K562 (cell line): ENCODE results near the gene JADE2. TPM values are rescaled to one million over a fixed set of nuclear protein-coding genes. Genes with fewer than 3 reads are reported as not detected.

ENCODE experiments used
- CCAR2 ChIP-seq: fragments of 200-400 bp; formaldehyde crosslinking; IDR thresholded peaks from 2 replicates; pipeline ENCODE4 v1.6.1; 2017; ENCODE audit warnings: mild to moderate bottlenecking, low read depth, low read length
- EGR1 ChIP-seq: fragments of 450-650 bp; conservative IDR thresholded peaks from 2 replicates; pipeline ENCODE4 v1.6.1; 2017; ENCODE audit warnings: mild to moderate bottlenecking
- GABPA ChIP-seq: fragments of 200-800 bp; sonication (Bioruptor generic); conservative IDR thresholded peaks from 2 replicates; pipeline ENCODE4 v1.6.1; 2016; ENCODE audit warnings: low read depth, missing genetic modification characterization, missing compliant biosample characterization
- HNRNPLL ChIP-seq: fragments of 200-400 bp; formaldehyde crosslinking; IDR thresholded peaks from 2 replicates; pipeline ENCODE4 v1.6.1; 2017; ENCODE audit warnings: low read length, low read depth, mild to moderate bottlenecking; ENCODE audit not compliant: poor library complexity, severe bottlenecking
- KHSRP ChIP-seq: fragments of 450-650 bp; IDR thresholded peaks from 2 replicates; pipeline ENCODE4 v1.6.1; 2017
- POLR2A ChIP-seq: fragments of 450-650 bp; conservative IDR thresholded peaks from 2 replicates; pipeline ENCODE4 v1.6.1; 2016
- STAT5B ChIP-seq: fragments of 250-450 bp; sonication (Bioruptor Pico); IDR thresholded peaks from 2 replicates; pipeline ENCODE4 v1.8.0; 2021; ENCODE audit warnings: mild to moderate bottlenecking, inconsistent platforms
- TCF15 ChIP-seq: fragments of 250-450 bp; sonication (Bioruptor Pico); IDR thresholded peaks from 2 replicates; pipeline ENCODE4 v1.8.0; 2022; ENCODE audit warnings: moderate library complexity, mild to moderate bottlenecking, inconsistent platforms
- THAP12 ChIP-seq: fragments of 250-450 bp; sonication (Bioruptor Pico); IDR thresholded peaks from 2 replicates; pipeline ENCODE4 v1.9.0; 2021; ENCODE audit warnings: mild to moderate bottlenecking, inconsistent platforms
- TSC22D4 ChIP-seq: fragments of 450-650 bp; IDR thresholded peaks from 2 replicates; pipeline ENCODE4 v1.6.1; 2016; ENCODE audit warnings: missing genetic modification characterization, missing biosample characterization, control low read depth
- ZNF253 ChIP-seq: fragments of 250-450 bp; sonication (Bioruptor Pico); conservative IDR thresholded peaks from 2 replicates; pipeline ENCODE4 v1.6.1; 2021; ENCODE audit warnings: mild to moderate bottlenecking
- ZNF609 ChIP-seq: sonication (generic); formaldehyde crosslinking; IDR thresholded peaks from 2 replicates; pipeline ENCODE4 v1.8.1; 2023; ENCODE audit warnings: missing genetic modification reagents, mild to moderate bottlenecking, borderline replicate concordance
- polyA plus RNA-seq, 8 experiments: library from polyadenylated mRNA; depleted of rRNA in 4 of 8; stranded (reverse) in 5 of 8; unstranded in 3 of 8; fragments of >200 nt; fragmentation: Nextera tagmentation in 2 of 8; fragmentation: Illumina TruSeq in 1 of 8; extraction: Ambion mirVana in 2 of 8; extraction: Trizol in 1 of 8; gene quantifications; 2 replicates each; pipeline versions ENCODE4 v1.2.1 to v1.2.3, GENCODE V29; 2011 to 2014; ENCODE audit warnings: inconsistent platforms in 1 of 8, missing spikeins in 1 of 8
- total RNA-seq, 7 experiments: library from RNA; depleted of rRNA in 6 of 7; stranded (reverse); fragments of >200 nt in 6 of 7; fragmentation: Illumina TruSeq in 2 of 7; extraction: Trizol in 2 of 7; gene quantifications; 2 replicates each; pipeline versions ENCODE4 v1.2.1 to v1.2.3, GENCODE V29; 2011 to 2021; ENCODE audit warnings: low replicate concordance in 1 of 7

Gene JADE2
- total and polyA plus RNA-seq, 9 of the 15 experiments (the other 6 are each of a cell fraction or from before 2014, with no cell fraction given): 0.50 to 23.3 (median 9.1) TPM

- no peak for TF ChIP-seq ZNF609 (CRISPR knock-in tag)
- TF ChIP-seq EGR1: peak; percentile 17; the same call in 1 of the 2 replicates
- no peak for TF ChIP-seq TSC22D4 (tag)
- TF ChIP-seq KHSRP: no peak
- TF ChIP-seq HNRNPLL: peak; percentile 4
- TF ChIP-seq ZNF253: no peak
- TF ChIP-seq STAT5B (CRISPR knock-in tag): no peak
- TF ChIP-seq CCAR2: no peak
- peak; percentile 22; the same call in 1 of the 2 replicates for TF ChIP-seq POLR2A
- no peak for TF ChIP-seq THAP12 (CRISPR knock-in tag)
- TF ChIP-seq GABPA: peak; percentile 26; the same call in 1 of the 2 replicates
- no peak for TF ChIP-seq TCF15 (CRISPR knock-in tag)
Measured at GRCh38 chr5:134524826-134525682, at the start of gene JADE2 (continued).
